Endometrial microvascular endothelial cells (primary cell): ENCODE measurements around the gene HS3ST4. TPM values are rescaled to one million over a fixed set of nuclear protein-coding genes. Genes with fewer than 3 reads are reported as not detected.
"Not testable (repeated sequence)": the region's sequence is repeated elsewhere in the genome, so short reads cannot be mapped to it uniquely, and the experiment has no call there.

ENCODE experiments used
- in situ Hi-C: cut with HindIII; loops from 2 replicates; pipeline ENCODE4 v1.10.0; 2017; ENCODE audit warnings: low sequenced_read_pairs, low pct_unique_long_range_greater_than_20kb; ENCODE audit errors: inconsistent ontology term
- total RNA-seq: library from RNA; depleted of rRNA; stranded (reverse); fragments of >200 nt; gene quantifications from one replicate; pipeline ENCODE4 v1.2.3, GENCODE V29; 2015; ENCODE audit errors: inconsistent ontology term

HS3ST4 gene
- total RNA-seq, 1 donor from 2014 or later: not detected

DNA sequence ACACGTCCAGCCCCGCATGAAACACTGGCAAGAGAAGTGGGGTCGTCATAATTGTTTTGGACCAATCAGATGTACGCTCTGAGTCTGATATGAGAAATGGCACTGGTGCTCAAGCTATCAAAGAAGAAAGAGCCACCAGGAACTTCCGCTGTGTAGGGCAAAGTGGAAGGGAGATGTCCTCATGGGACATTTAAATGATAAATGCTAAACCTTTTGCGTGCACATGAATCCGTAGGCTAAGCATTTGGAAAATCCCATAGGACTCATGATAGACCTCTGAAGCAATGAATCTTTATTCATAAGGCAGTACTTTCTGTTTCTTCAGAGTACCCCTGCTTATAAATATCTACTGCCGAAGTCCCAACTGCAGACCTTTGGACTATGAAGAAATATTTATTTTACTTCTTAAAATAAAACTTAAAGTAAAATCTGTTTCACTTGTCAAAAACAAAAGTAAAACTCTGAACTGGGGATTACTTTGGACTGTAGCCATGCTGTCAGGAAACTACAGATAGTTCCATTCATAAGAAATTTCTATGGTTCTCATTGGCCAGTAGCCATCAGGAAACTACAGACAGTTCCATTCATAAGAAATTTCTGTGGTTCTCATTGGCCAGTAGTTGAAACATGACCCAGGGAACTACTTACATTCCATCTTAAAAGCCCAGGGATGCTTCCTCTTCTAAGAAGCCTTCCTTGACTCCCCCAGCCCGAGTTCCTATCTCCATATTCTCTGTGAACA lies 335.1 kb downstream of the HS3ST4 start:
- in situ Hi-C loops: no loop called here

DNA sequence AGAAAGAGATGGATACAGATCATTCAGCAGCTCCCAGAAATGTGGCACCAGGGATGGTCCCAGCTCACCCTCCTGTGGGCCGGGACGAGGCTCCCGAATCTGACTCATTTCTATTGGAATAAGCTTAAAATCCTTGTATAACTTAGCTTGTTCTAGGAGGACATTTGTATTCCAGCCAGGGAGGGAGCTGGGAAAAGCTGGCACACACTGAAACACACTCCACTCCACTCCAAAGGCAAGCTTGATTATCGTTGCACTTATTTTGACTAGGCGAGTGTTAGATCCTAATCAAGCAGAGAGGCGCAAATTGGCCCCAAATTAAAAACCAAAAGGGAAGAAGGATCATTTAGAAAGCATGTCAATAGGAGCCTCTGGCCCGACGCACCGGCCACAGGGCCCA lies 339.5 kb downstream of the HS3ST4 start:
- in situ Hi-C loops: no loop called here

DNA sequence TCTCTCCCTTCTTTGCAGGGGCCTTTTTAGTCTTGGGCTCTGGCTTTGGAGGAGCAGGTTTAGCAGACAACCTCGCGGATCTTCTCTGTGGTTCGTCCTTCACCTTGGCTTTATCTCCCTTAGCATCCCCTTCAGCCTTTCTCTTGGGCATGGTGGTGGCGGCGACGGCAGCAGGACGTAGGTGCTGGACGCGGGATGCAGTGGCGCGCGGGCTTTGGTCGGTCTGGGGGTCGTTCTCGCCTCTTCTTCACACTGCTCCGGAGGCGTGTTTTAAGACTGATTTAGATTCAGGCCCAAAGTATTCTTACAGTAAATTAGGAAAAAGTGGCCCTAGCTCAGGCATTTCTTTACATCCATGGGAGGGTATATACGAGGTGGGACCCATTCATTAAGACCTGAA lies 340.9 kb downstream of the HS3ST4 start:
- in situ Hi-C loops: not testable (repeated sequence)

DNA sequence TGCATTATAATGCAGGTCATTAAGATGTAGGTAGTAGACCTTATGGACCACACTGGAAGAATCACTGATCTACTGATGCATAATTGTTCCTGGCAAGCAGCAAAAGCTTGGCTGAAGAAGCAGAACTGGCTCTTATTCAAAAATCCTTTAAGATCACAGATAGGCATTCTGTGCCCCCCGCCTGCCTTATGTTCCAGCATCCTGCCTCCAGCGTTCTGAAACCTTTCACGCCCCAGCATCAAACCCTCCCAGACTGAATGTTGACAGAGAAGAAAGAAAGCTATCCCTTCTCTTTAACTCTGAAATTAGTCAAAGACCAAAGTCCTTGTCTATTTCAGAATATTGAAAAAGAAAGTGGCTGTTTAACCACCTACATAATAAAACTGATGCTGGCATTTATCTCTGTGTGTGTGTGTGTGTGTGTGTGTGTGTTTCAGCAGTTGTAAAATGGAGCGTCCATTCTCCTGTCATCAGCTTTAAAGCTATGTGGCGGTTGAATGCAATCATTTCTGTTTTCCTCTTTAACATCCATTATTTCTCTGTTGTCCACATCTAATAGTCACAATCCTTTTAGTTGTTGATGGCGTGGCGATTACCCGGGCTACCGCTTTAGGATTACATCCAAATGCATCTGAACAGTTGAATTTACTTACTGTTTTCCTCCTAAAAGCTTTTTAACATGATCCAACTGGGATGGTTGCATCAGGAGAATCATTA lies 350.4 kb downstream of the HS3ST4 start:
- in situ Hi-C loops: no loop called here

DNA sequence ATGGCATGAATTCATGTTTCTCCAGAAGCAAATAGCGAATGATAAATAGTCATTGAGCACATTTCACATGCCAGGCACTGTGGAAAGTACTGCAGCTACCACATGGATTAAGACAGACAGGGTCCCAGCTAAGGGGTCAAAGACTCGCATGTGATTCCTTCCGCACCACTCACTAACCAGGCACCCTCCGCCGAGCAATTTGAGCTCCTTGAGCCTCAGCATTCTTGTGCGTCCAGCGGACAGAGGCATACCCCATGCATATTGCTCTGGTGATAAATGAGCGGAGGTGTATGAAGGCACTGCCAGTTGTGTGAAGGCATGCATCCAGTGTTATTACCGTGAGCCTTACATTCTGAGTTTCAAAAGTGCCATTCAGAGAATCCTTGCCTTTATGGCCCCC lies 358.7 kb downstream of the HS3ST4 start:
- in situ Hi-C loops: no loop called here

DNA sequence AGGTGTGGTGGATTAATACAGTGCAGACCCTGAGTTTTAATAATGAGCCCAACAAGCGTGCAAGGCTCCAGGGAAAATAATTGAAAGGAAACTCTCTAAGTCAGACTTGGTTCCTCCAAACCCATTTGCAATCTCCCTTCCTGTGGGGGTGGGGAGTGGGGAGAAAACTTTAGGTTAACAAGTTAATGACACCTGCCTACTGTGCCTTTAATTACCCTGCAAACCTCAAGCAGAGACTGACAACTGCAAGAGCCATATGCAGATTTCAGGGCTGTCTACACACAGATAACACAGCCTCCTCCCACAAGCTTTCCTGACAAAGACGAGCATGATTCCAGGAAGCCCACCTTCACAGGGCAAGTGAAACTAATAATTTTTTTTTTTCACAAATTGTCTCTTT lies 359.3 kb downstream of the HS3ST4 start:
- in situ Hi-C loops: no loop called here

DNA sequence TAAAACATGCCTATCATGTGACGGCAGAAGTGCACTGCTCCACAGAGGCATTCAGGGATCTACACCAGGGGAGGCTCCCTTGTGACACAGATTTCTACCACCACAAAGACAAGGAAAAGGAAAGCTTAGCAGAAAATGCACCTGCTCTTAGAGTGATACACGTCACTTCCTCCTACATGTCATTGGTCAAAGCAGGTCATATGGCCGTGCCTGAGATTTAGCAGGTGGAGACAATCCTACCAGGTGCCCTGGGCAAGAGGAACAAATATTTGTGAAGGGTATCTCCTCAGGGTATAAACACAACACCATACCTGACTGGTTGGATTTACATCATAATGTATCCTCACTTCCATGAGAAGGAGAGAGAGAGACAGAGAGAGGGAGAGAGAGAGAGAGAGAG lies 362.1 kb downstream of the HS3ST4 start:
- in situ Hi-C loops: no loop called here

DNA sequence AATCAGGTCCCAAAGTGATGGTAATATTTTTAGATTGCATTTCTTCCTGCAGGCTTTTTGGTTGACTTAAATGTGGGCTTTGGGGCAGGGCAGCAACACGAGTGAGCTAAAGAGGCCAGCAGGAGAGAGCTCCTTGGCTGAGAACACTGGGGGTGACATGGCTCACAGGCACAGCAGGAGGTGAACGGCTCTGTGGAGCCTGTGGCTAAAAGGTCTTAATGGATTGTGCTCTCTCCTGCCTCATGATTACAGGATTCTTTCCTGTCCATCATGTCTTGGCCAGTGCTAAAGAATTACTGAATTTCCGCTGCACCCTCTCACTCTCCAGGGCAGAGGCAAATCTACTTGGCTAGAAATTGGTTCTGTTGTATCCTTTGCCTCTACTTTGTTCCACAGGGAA lies 366.6 kb downstream of the HS3ST4 start:
- in situ Hi-C loops: no loop called here

DNA sequence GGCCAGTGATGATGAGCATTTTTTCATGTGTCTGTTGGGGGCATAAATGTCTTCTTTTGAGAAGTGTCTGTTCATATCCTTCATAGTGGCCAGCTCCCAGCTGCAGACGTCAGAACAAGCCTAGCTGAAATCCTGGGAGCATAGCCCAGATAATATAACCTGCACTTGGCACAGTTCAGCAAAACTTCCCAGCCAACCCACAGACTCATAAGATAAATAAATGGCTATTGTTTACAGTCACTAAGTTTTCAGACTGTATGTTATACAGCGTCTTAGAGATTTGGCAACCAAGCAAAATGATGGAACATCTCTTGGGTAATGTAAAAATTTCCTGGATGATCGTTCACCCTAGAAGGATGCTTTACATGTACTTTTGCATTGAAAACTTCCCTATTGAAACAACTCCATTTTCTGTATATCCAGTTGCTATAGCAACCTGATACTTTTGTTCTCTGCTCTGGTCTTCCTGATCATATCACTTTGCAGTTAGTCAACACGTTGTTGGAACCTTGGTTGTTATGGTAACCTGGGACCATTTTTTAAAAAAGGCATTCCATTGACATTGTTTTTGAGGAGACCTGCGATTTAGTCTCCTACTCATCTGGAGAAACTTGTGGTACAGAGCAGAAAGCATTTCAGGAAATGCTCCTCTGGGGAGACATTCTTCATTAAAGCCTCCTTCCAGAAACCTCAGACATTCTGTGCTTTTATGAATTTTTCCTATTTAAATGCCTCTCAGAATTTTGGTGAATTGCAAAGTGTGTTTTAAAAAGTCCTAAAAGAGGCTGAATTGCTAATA lies 378.7 kb downstream of the HS3ST4 start:
- in situ Hi-C loops: no loop called here

DNA sequence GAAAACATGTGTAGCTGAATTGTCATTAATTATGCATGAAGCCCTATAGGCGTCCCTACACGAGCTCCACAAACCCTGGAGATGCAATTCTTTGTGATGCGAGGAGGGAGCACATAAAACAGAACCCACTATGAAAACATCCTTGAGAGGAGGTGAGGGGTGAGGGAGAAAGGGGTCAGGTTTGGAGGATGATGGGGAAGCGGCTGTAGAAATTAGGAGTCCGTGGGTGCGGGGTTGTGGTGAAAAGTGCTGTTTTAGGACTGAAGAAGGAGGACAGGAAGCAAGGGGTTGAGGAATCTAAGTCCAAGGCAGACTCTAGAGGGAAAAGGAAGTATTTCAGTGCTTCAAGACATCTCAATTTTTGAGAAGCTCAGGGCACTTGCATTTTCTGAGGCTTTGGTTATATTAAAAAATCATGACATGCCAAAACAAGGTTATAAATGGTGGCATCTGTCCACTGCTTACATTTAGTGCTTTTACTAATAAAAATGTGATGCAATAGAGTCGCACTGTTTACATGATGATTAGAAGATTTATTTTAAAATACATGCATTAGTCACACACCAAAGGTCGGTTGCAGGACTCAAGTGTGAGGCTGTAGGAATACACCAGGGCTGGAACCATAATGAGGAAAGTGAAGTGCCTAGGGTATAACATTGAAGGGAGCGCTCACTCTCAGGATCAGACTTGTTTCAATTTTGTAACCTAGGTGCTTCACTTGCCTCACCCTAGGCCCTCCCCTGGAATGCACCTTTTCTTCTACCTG lies 379.5 kb downstream of the HS3ST4 start:
- in situ Hi-C loops: no loop called here

DNA sequence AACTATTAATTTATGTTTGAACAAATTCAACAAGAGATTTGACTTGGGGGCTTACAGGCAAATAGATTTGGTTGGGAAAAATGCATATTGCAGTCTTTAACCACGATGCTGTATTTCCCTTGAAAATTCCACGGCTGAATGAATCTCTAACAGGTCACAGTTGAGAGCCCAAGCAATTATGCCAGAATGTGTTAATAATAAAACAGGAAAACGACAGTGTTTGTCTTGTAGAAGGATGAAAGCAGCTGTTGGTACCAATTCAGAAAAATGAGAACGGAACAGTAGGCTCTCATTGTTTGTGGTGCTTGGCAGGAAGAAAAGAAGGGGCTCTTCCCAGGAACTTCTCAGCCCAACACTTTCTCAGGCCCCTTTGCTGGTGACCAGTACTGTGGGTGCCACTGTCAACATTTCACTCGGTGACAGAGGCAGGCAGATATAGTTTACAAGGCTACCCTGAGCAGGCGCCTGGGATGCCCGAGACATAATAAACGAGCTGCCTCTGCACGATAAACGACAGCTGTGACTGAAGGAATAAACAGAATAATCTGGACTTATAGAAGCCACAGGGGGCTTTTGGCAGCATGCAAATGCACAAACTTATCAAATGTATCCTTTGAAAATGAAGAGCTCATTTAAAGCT lies 387.1 kb downstream of the HS3ST4 start:
- in situ Hi-C loops: no loop called here

DNA sequence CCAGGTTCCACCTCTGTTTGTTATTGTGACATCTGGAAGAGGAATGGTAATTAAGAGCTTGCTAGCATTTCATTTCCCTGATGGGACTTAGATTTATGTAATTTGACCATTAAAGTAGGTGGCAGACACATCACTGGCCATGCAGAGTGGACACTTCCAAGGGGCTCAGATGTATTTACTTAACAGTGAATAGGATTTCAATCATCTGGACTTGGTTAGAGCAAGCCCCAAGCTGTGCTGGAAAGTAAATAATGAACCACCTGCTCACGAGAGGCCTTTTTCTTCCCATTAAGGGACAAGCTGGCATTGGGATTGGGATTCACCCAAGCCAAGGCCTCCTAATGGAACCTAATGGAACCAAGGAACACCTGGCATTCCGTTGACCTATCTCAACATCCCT lies 395.3 kb downstream of the HS3ST4 start:
- in situ Hi-C loops: no loop called here

DNA sequence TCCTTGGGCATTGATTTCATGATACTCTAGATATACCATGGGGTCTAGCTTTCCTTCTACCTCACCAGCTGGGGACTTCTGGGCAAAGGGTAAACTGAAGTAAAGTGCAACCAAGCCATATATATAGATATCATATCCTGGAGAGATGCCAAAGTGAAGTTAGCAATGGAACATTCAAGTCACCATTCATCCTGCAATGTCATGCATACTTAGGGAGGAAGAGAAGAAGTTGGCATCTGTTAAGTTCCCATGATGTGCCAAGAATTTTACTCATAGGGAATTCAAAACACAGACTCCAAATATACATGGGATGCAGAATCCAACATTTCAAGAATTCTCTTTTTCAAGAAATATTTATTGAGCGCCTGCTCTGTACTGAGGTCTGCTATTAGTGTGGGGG lies 399.8 kb downstream of the HS3ST4 start:
- in situ Hi-C loops: no loop called here

DNA sequence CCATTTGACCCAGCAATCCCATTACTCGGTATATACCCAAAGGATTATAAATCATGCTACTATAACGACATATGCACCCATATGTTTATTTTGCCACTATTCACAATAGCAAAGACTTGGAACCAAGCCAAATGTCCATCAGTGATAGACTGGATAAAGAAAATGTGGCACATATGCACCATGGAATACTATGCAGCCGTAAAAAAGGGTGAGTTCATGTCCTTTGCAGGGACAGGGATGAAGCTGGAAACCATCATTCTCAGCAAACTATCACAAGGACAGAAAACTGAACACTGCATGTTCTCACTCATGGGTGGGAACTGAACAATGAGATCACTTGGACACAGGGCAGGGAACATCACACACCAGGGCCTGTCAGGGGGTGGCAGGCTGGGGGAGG lies 406.4 kb downstream of the HS3ST4 start:
- in situ Hi-C loops: not testable (repeated sequence)

DNA sequence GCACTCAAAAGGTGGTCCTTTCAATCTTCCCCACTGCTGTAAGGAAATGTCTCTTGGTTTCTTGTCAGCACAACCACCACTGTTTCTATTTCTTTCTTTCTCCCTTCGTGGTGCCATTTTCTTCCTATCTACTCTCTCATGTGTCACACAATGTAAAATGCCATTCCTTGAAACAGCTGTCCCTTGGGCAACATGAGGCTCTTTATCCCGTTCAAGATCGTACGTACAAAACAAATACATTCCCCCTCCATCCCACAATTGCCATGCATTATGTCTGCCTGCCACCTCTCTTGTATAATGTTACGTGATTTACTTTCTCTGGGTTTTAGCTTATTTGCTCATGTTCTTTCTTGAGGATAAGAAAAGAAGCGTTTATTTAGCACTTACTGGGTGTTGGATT lies 410.6 kb downstream of the HS3ST4 start:
- in situ Hi-C loops: no loop called here

DNA sequence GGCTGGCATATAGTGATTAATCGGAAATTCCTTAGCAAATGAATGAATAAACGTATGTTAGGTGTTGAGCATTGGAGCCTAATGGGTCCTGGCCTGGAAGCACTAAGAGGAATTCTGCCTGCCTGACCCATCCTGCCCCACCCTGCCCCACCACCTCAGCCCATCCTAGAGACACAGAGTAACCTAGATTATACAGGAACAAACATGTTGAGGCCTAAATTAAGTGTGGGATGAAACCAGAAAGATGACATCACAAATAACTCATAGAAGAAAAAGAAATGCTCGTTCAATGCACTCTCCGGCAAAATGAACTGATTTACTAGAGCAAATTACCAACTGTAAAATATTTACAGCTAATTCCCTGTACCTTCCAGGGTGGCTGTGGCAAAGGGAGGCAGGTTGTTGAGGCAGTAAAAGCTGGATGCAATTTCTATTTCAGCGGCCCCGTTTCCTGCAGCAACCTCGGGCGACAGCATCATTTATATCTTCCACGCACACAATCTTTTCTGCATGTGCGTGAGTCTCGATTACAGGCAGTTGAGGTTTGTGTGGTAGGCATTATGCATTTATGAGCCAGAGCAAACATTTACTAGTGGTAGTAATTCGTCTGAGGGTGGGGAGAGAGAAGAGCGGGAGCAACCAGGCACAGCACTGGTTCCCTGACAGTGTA lies 417.2 kb downstream of the HS3ST4 start:
- in situ Hi-C loops: no loop called here

DNA sequence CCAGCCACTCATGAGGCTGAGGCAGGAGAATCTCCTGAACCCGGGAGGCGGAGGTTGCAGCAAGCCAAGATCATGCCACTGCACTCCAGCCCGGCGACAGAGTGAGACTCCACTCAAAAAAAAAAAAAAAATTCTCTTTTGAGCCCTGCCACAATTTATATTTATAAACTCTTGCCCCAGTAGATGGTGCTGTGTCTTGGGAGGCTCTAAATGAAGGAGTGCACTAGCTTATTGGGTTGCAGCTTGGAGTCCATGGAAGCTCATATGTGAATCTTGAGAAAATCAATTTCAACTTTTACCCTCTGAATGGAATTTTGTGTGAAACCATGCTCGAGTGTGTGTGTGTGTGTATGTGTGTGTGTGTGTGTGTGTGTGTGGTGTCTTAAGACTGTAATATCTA lies 420.1 kb downstream of the HS3ST4 start:
- in situ Hi-C loops: no loop called here

DNA sequence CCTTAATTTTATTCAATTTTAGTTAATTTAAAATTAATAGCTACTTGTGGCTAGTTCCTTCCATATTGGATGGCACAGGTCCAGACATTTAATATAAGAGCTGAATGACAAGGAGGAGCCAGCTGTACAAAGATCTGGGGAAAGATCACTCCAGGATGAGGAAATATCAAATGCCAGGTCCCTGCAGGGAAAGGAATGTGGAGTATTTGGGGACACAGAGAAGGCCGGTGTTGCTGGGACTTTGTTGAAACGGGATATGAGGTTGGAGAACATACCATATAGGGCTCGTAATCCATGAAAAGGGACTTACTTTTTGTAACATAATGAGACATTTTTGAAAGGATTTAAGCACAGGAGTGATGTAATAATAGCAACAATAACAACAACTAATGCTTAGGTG lies 426.8 kb downstream of the HS3ST4 start:
- in situ Hi-C loops: no loop called here
